CD4-positive, alpha-beta T cell treated with Interleukin-21 for 1 hour (primary cell): ENCODE data around the gene SNCG.
"Not testable (repeated sequence)": the region's sequence is repeated elsewhere in the genome, so short reads cannot be mapped to it uniquely, and the experiment has no call there.

Experiments
- DNase-seq: peaks from one replicate; pipeline ENCODE4 v3.0.0-alpha.2; 2020

The SNCG gene

DNA sequence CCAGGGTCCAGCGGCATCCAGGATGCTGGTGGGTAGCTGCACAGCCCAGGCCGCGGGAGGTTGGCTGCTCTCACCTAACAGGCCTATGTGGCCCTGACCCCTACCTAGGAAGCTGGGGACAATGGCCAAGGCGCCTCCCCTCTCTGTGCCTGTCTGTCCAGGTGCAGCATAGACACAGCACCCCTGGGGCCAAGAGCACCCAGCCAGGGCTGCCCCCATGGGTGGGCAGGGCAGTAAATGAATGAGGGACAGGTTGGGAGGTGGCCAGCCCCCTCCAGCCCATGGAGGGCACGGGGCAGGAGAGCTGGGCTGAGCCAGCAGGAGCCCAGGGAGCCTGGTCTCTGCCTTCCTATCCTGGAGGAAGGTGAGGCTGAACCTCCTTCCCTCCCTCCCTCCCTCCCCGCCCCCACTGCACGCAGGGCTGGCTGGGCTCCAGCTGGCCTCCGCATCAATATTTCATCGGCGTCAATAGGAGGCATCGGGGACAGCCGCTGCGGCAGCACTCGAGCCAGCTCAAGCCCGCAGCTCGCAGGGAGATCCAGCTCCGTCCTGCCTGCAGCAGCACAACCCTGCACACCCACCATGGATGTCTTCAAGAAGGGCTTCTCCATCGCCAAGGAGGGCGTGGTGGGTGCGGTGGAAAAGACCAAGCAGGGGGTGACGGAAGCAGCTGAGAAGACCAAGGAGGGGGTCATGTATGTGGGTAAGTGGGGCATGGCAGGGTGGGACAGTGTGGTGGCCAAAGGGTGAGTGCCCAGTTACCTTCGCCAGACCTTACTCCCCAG lies at the start of gene SNCG:
Gene SNCG, plus strand, starts transcription at position 484 of the 785 bp plus-strand sequence. Its CDS starts 99 bp downstream, at position 583.
- no peak for DNase-seq

DNA sequence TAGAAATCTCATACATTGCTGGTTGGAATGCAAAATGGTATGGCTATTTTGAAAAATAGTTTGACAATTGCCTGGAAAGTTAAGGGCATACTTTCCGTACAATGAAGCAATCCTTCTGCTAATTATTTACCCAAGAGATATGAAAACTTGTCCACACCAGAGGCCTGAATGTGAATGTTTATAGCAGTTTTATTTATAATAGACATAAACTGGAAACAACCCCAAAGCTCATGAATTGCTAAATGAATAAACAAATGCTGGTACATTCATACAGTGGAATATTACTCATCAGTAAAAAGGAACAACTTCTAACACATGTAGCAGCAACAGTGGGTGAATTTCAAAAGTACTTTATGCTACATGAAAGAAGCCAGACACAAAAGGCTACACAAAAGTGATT lies 43.7 kb upstream of the SNCG start:
- no peak for DNase-seq

DNA sequence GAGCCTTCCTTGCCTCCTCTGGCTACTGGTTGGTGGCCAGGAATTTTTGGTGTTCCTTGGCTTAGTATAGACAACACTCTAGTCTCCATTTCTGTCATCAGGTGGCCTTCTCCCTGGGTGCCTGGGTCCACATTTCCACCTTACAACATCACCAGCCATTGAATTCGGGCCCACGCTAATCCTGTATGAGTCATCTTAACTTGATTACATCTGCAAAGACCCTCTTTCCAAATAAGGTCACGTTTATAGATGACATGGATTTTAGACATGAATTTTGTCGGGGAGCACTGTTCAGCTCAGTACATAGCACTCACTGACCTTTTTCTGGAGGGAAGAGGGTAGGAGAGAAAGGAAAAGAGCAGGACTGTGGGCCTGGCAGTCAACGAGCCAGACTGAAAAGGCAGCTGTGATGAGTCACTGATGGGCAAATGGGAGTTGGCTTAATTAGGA lies 40.4 kb upstream of the SNCG start:
- DNase-seq, result no peak

DNA sequence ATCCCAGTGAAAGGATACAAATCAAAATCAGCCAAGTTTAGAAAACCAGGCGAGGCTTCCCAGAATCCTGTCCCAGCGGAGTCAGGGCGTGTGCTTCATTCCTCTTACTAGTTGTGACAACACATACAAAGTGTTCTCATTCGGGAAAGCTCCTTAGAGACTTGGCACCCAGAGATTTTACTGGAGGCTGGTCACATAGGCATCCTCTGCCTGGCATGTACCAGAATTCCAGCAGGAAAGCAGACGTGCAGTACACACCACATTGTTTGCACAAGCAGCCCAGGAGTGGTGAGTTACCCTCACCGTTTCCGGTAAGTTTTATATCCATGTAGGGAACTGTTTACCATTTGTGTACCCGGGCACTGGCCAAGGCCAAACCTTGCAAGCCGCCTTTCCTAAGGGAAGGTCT lies 35.8 kb upstream of the SNCG start:
- no peak for DNase-seq

DNA sequence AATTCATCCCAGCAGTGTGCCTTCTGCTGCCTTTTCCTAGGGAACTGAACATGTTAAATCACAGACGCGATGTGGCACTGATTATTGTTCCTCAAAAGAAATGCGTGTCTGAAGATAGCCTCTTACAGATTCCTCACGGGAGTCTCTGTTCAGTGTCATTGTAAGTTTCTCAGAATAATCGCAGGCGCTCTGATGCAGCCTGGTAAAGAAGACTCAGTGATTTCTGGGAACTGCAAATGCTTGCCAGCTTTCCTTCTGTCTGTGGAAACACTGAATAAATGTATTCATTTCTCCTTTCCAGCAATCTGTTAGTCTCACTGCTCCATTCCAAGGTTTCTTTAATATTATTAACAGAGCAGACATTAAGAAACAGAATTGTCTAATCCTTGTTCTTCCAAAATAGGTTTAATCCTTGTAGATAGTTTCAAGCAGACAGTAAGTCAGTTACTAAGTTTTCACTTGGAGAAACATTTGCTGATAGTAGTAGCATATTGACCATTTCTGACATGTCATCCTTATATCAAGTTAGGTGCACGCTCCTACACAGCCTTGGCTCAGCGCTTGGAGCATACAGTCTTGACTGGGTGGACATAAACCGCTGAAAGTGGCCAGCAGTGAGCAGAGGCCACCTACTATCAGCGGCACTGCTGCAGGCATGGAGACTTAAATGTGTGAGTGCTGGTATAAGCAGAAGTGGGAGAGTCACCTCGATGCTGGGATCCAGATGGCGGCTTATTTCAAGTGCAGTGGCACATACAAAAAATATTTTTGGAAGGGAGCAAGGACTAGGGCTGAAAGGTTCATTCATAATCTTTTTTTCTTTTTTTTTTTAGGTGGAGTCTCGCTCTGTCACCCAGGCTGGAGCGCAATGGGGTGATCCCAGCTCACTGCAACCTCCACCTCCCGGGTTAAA lies 28.7 kb upstream of the SNCG start:
- DNase-seq, result no peak

DNA sequence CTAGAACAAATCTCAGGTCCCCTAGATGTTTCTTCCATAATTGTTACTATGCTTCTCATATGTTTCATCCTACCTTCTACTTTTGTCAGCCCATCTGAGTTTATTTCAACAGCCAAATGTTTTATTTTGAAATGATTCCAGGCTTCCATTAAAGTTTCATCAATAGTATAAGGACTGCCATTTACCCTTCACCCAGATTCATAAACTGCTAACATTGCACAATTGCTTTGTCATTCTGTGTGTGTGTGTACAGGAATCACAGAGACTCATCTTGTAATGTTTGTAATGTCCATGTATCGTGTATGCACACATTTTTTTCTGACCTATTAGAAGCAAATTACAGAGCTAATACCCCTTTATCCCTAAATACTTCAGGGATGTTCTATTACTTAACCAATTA lies 26.5 kb upstream of the SNCG start:
- no peak for DNase-seq

DNA sequence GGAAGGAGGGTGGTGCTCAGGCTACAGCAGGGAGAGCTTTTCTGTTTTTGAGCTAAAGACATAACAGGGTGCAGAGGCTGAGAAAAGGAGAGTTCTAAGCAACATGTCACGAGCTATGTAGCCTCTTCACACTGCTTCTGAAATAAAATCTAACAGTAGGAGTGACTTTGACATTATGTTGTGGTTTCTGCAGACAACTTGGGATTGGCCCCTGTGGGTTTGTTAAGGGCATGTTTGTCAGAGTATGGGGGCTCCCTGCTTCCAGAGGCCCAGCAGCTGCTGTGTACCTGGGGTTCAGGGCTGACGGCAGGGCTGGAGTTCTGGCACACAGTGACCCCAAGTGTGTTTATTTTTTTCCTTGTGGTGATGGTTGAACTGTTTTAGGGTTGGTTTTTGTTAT lies 25.7 kb upstream of the SNCG start:
- no peak for DNase-seq

DNA sequence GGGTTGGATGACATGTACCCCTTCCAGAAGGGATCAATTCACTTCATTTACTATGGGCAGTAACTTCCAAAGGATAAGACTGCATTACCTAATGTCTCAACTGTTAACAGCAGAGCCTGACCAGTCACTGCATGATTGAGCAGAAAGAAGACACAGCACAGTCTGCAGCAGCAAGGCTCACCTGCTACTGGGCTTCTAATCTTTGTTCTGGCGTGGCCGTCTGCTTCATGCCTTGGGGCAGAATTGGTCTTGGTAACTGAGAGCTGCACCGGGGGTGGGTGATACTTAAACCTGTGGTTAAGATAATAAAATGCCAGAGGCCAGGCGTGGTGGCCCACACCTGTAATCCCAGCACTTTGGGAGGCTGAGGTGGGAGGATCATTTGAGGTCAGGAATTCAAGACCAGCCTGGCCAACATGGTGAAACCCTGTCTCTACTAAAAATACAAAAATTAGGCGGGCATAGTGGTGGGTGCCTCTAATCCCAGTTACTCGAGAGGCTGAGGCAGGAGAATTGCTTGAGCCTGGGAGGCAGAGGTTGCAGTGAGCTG lies 24.2 kb upstream of the SNCG start:
- not testable (repeated sequence) for DNase-seq

DNA sequence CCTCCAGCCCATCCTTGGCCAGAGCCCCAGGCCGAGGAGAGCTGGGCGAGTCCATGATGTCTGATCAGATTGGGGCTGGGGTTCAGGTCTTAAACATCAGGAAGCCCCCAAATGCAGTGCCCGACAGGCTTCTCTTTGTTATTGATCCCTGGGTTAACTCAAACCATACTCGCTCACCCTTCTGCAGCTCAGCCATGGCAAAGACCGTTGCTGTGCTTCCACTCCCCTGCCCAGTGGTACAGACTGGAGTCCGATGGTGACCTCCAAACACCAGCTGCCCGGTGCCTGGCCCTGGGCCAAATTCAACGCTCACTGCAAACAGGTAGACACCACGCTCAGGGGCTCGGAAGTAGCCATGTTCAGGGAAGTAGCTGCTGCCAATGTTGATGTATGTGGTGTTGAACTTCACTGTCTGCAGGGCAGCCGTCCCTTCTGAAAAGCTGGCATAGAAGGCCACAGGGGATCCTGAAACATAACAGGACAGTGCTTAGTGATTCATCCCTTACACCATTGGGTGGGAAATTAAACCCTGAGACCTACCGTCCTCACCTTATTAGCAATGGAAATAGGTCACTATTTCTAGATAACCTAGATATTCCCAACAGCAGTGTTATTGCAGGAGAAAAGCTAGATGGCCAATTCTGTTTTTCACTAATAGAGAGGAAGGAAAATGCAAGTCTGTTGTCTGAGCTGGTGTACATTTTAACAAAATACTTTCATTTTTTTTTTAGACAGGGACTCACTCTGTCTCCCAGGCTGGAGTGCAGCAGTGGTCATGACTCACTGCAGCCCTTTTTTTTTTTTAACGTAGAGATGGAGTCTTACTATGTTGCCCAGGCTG lies 21.5 kb upstream of the SNCG start:
- DNase-seq, result no peak

DNA sequence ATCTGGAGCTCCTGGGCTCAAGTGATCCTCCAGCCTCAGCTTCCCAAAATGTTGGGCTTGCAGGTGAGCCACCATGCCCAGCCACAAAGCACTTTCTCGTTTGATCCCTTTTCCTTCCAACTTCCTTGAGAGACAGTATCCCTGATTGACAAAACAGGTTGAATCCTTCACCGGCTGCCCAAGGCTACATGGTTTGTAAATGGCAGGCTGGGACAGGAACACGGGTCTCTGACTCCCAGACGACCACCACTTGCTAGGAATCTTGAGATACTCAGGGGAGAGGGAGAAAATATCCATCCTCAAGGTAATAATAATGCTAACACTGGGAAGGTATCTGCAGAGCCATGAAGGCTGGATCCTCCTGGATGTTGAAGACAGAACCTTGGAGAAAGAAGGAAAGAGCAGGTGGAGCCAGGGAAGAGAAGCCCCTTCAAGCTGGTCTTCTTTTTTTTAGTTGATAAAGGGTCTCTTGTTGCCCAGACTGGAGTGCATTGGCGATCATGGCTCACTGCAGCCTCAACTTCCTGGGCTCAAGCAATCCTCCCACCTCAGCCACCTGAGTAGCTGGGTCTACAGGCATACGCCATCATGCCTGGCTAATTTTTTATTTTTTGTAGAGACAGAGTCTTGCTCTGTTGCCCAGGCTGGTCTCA lies 20.8 kb upstream of the SNCG start:
- DNase-seq, result no peak

DNA sequence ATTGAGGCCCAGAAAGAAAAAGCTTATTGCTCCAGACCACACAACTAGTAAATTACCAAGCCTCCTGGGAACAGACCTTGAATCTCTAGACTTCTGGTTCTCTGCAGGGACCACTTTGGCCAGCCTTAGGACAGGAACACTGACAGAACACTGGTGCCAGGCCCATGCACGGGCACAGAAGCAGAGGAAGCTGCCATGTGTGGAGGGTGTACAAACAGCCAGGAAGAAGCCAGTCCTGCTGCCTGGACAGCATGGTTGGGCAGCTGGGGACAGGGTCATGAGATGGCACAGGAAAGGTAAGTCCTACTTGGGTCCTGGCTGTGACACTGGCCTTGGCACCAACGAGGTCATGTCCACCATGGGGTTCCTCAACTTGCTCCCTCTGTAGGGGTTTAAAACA lies 20.1 kb upstream of the SNCG start:
- no peak for DNase-seq

DNA sequence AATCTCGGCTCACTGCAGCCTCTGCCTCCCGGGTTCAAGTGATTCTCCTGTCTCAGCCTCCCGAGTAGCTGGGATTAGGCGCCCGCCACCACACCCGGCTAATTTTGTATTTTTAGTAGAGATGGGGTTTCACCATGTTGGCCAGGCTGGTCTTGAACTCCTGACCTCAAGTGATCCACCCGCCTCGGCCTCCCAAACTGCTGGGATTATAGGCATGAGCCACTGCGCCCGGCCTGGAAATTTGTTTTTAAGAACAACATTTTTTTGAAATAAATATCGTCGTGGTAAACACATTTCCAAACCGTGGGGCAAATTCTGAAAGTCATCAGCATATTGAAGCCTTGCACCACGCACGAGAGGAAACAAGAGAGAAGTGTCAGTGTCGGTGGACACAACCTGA lies 18.3 kb upstream of the SNCG start:
- not testable (repeated sequence) for DNase-seq

DNA sequence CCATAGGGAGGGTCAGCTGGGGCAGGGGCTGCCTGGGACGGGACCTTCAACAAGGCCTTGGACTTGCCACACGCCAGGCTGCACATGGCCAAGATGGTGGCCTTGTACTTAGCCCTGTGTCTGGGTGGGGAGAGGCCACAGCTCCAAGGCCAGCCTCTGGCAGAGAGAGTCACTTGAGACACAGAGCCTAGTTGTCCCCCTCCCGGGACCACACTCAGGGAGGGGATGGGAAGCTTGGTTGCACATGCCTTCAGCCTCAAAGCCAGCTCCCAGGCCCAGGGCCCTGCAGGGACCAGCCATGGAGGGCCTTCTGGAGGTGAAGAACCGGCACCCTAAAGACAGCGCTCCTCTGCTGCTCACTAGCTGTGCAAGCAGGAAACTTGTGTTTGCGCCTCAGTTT lies 17.7 kb upstream of the SNCG start:
- DNase-seq, result no peak

DNA sequence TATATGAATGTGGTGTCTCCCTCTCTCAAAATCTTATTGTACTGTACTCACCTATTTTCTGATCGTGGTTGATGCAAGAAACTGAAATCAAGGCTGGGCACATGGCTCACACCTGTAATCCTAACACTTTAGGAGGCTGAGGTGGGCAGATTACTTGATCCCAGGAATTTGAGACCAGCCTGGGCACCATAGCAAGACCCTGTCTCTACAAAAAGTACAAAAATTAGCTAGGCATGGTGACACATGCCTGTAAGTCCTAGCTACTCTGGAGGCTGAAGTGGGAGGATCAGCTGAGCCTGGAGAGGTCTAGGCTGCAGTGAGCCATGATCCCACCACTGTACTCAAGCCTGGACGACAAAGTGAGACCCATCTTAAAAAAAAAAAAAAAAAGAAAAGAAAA lies 17.0 kb upstream of the SNCG start:
- no peak for DNase-seq

DNA sequence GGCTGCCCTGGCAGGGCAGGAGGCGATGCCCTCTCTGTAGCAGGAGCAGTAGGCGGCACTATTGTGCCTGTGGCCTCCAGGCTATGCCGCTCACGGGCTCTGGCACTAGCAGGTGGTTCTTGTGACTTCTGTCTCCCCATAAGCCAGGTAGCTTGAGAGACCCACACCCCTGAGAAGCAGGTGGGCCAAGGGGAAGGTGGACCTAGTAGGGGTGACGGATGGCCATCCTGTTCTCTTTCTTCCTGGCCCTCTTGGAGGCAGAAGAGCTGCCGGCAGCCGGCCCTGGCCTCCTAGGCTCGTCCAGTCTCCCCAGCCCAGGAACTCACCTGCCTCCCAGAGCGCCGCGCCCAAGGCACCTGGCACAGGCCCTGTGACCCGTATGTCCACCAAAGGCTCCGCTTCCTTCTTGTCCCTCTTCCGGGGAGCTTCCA lies 16.4 kb upstream of the SNCG start:
- DNase-seq, result no peak

DNA sequence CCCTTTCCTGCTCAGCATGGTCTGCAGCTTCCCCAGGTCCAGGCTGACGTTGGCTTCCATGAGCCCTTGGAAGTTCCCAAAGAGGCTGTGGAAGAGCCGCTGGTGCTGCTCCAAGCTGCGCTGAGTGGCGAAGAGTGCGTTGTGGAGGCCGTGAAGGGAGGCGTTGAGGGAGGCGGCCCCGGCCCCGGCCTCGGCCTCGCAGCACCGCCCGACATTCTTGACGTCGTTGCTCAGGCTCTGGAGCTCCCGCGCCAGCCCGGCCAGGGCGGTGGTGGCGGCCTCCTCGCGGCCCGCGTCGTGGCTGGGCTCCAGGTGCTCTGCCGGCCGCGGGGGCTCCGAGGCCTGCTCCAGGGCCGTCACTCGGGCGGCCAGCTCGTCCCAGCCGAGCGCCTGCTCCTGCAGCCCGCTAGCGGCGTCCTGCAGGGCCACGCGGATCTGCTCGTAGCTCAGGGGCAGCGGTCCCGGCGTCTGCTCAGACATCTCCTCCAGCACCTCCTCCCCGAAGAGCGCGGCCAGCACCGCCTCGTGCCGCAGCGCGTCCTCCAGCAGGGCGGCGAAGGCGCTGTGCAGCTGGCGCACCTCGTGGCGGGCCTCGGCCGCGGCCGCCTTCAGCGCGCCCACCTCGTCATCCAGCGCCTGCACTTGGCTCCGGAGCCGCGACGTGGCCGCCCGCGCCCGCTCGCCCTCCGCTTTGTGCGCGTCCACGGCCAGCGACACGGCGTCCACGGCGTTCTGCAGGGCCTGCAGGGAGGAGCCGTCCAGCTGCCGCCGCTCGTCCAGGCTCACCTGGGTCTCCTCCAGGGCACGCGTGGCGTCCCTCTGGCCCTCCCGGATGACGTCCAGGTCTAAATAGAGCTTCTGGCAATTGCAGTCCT lies 15.7 kb upstream of the SNCG start:
- DNase-seq, result no peak

DNA sequence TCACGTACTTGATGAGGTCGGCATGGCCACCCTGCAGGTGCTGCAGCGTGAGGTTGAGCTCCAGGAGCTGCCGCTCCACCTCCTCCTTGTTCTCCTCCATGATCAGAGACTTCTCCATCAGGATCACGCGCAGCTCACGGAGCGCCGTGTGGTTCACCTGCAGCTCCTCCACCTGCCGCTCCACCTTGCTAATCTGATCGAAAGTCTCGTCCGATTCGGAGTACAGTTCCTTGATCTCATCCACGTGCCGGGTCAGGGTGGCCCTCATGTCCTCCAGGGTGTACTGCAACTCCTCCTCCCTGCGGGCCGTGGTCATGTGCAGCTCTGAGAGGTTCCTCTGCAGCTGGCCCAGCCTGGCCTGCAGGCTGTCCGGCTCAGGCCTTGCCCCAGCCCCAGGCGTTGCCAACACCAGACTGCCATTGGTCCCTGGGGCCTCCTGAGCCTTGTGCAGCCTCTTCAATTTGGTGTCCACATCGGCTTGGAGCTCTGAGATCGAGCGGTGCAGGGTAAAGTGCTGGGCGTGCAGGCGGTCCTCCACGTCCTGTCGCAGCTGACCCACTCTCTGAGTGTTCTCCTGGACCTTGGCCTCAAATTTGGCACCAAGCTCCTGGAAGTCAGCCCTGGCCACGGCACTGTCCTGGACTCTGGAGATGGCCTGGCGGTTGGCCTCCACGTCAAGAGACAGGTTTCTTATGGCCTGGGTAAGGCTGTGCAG lies 14.9 kb upstream of the SNCG start:
- DNase-seq, result no peak

DNA sequence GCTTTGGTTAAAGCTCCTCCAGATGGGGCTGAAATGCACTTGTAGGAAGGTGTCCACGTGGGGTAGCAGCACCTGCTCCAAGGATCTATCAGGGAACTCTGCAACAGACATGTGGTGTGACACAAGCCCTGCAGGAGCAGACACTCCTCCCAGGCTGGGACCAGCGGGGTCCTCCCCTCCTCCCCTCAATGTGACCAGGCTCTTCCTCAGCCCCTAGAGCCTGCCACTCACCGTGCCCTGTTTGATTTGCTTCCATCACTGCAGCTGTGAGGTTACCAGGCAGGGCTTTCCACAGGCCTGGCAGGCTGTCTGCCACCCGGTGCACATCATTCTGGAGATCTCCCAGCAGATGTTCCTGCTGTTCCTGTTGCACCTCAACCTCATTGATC lies 14.4 kb upstream of the SNCG start:
- no peak for DNase-seq

DNA sequence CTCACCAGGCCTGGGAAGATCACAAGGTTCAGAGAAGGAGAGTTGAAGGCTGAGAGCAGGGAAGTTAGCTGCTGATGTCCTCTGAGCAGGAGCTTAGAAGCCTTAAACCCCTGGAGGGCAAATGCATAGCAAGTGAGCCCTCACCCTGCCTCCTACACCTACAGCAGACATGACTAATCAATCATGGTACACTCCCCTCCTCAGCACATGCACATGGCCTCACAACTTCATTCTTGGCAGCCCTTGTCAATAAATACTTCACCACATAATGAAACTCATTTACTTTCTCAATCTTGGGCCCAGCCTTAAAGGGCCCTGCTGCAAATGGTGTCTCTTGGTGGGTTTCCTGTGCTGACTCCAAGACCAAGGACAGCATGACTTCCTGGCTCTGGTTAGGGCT lies 13.9 kb upstream of the SNCG start:
- DNase-seq, result no peak

DNA sequence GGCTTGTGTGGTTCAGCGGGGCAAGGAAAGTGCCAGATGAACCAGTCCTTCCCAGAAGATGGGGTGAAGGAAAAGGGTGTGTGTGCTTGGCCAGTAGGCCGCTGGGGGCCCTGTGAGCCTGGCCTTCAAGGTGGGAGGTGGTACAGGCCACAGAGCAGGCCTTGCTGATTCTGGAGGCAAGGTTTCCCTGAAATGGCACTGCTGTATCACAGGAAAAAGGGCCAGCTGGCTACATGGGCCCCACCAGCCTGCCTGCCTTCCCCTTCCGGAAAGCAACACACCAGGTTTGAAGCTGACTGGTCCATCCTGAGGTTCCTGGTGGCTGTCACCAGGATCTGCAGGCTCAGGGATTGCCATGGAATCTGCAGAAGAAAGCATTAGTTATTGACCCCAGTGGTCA lies 13.5 kb upstream of the SNCG start:
- no peak for DNase-seq
